Right atrium auricular region (tissue), 2 donors: ENCODE data around the gene RASSF4. TPM values are rescaled to one million over a fixed set of nuclear protein-coding genes. Genes with fewer than 3 reads are reported as not detected.
A peak's percentile ranks its signal among the peaks of the same experiment; 100 is the strongest.

Experiments used
- DNase-seq: peaks from one replicate; pipeline ENCODE4 v3.0.0-alpha.2; 2019; ENCODE audit warnings: low spot score
- H3K27ac ChIP-seq, 2 donors: fragments of 200-600 bp; sonication (generic); 1 replicate in 1 of 2; 2 replicates in 1 of 2; pipeline ENCODE4 v1.5.1; 2016 to 2019
- H3K27me3 ChIP-seq, 2 donors: fragments of 200-600 bp; sonication (generic); one replicate each; pipeline versions ENCODE4 v1.5.1 to v1.6.0; 2017 to 2019
- H3K36me3 ChIP-seq: fragments of 200-600 bp; sonication (generic); one replicate; pipeline ENCODE4 v1.5.1; 2016
- H3K4me1 ChIP-seq, 2 donors: fragments of 200-600 bp; sonication (generic); one replicate each; pipeline versions ENCODE4 v1.5.1 to v1.6.0; 2017 to 2019
- H3K4me3 ChIP-seq, 2 donors: fragments of 200-600 bp; sonication (generic); 1 replicate in 1 of 2; 2 replicates in 1 of 2; pipeline ENCODE4 v1.5.1; 2017 to 2019; ENCODE audit warnings: mild to moderate bottlenecking in 1 of 2, moderate library complexity in 1 of 2
- H3K9me3 ChIP-seq, 2 donors: fragments of 200-600 bp; sonication (generic); one replicate each; pipeline ENCODE4 v1.5.1; 2019
- total RNA-seq, 2 donors: library from RNA; depleted of rRNA; stranded (reverse); fragments of >200 nt; gene quantifications; one replicate each; pipeline ENCODE4 v1.1.0, GENCODE V29; 2016
- TF ChIP-seq, protein P1 (sequence below), 2 donors: fragments of 200-600 bp; sonication (generic); IDR thresholded peaks; one replicate each; pipeline ENCODE4 v1.5.1; 2019; ENCODE audit warnings: antibody characterized with exemption in 2 of 2

The RASSF4 gene
- total RNA-seq, 2 donors from 2014 or later = 43.3 to 43.4 TPM

DNA sequence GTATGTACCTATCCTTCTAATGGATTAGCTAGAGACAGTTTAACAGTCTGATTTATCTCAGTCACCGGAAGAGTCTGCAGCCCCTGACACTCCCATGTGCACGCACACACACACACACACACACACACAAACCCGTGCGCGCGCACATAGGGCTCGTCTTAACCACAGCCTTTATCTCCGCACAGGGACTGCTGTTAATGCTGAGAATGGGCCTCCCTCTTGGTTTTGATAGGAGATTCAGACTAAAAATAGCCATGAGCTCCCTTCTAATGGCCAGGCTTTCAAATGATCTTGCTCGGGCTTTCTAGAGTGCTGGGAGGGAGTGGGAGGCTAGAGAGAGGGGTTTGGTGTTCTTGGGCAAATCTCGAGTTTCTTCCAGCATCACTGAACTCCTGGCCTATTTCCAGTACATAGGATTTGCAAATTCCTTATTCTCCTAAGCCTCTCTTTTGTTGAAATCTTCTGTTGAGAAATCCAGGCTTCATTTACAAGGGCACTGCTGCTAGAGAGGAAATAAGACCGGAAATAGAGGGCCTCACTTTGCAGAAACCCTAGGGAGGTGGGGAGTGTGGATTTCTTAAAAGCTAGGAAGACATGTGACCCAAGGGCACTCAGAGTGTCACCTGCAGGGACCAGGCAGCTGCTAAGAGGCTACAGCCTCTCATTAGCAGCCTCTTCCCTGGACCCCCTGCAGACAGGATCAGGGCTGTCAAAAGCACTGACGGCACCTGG is 46.1 kb upstream of the RASSF4 start:
- H3K36me3 ChIP-seq = no peaks in the 10 kb centered on the region
- H3K4me3 ChIP-seq = no peak overlapping the region
- H3K4me1 ChIP-seq = peaks cover 0 to 30% of the 10 kb centered on the region in 2 donors
- H3K27ac ChIP-seq = peak overlapping the region in 1 of 2 donors; percentile 14
- no peaks in the 10 kb centered on the region for H3K27me3 ChIP-seq
- no peaks in the 10 kb centered on the region for H3K9me3 ChIP-seq
- no peak for DNase-seq
- TF ChIP-seq, protein P1, sequence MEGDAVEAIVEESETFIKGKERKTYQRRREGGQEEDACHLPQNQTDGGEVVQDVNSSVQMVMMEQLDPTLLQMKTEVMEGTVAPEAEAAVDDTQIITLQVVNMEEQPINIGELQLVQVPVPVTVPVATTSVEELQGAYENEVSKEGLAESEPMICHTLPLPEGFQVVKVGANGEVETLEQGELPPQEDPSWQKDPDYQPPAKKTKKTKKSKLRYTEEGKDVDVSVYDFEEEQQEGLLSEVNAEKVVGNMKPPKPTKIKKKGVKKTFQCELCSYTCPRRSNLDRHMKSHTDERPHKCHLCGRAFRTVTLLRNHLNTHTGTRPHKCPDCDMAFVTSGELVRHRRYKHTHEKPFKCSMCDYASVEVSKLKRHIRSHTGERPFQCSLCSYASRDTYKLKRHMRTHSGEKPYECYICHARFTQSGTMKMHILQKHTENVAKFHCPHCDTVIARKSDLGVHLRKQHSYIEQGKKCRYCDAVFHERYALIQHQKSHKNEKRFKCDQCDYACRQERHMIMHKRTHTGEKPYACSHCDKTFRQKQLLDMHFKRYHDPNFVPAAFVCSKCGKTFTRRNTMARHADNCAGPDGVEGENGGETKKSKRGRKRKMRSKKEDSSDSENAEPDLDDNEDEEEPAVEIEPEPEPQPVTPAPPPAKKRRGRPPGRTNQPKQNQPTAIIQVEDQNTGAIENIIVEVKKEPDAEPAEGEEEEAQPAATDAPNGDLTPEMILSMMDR (IDR thresholded peaks at IDR 0.05) = no peak

DNA sequence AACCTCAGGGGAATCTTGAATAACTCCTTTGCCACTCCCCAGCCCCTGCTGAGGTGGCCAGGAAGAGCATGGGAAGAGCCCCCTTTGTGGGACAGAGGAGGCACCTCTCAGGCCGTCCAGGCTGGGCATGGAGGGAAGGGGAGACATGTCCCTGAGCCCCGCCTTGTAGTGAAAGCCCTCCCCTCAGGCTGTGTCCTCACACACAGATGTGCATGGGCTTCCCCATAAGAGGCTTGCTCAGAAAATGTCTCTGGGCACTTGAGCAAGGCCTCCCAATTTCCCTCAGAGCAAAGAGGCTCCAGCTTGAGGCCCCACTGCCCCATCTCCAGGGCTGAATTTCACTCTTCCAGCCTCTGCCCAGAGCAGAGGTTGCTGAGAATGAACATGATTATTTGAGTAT is 44.7 kb upstream of the RASSF4 start:
- TF ChIP-seq, protein P1 (IDR thresholded peaks at IDR 0.05) = no peak
- H3K36me3 ChIP-seq = no peaks in the 10 kb centered on the region
- no peaks in the 10 kb centered on the region for H3K27me3 ChIP-seq
- H3K9me3 ChIP-seq = no peaks in the 10 kb centered on the region
- DNase-seq = no peak
- H3K27ac ChIP-seq = no peak overlapping the region
- peaks cover 0 to 30% of the 10 kb centered on the region in 2 donors for H3K4me1 ChIP-seq
- no peak overlapping the region for H3K4me3 ChIP-seq

DNA sequence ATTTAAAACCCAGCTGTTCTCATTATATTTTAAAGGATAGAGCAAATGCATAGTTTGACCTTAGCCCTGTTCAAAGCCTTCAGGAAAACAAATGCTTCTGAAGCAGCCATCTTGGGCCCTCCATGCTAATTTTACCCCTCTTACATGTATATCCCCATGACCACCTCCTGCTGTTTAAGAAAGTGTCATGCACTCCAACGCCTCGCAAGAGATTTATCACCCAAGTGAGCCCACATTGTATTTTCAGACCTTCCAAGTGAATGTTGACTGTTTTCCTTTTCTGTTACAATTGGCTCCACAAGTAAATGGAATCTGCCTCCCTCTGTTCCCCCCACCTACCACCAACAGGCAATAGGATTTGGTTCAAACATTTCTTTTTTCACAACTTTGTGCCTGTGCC is 43.2 kb upstream of the RASSF4 start:
- H3K9me3 ChIP-seq = no peaks in the 10 kb centered on the region
- no peaks in the 10 kb centered on the region for H3K36me3 ChIP-seq
- no peak overlapping the region for H3K27ac ChIP-seq
- no peak overlapping the region for H3K4me3 ChIP-seq
- TF ChIP-seq, protein P1 (IDR thresholded peaks at IDR 0.05) = no peak
- H3K4me1 ChIP-seq = peaks cover 0 to 23% of the 10 kb centered on the region in 2 donors
- DNase-seq = no peak
- no peaks in the 10 kb centered on the region for H3K27me3 ChIP-seq

DNA sequence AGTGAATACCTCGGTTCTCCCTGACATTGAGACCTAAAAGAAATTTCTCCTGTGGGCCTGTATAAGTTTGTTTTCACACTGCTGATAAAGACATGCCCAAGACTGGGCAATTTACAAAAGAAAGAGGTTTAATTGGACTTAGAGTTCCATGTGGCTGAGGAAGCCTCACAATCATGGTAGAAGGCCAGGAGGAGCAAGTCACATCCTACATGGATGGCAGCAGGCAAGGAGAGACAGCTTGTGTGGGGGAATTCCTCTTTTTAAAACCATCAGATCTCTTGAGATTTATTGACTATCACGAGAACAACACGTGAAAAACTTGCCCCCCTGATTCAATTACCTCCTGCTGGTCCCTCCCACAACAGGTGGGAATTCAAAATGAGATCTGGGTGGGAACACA is 41.8 kb upstream of the RASSF4 start:
- no peak overlapping the region for H3K27ac ChIP-seq
- no peak overlapping the region for H3K4me3 ChIP-seq
- TF ChIP-seq, protein P1 (IDR thresholded peaks at IDR 0.05) = no peak
- H3K27me3 ChIP-seq = no peaks in the 10 kb centered on the region
- no peak for DNase-seq
- H3K9me3 ChIP-seq = no peaks in the 10 kb centered on the region
- peaks cover 0 to 16% of the 10 kb centered on the region in 2 donors for H3K4me1 ChIP-seq
- no peaks in the 10 kb centered on the region for H3K36me3 ChIP-seq

DNA sequence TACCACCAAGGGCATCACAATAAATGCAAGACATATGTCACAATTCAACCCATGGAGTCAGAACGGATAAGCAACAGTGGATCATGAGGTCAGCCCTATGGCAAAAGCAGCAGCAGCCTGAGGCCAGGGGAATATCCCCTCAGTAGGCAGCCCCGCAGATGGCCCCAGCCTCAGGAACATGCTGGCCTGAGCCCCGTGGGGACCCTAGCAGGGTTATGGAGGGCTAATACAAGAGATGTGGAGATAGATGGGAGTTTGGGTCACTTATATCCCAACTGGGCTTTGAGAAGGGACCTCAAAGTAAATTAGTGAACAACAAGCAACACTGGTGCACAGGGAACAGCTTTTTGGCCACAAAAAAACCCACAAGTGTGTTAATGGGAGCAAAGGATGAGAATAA is 39.4 kb upstream of the RASSF4 start:
- Histone ChIP-seq H3K27ac (no peak overlapping the region), H3K27me3 (no peaks in the 10 kb centered on the region), H3K4me1 (no peaks in the 10 kb centered on the region), H3K36me3 (no peaks in the 10 kb centered on the region), H3K9me3 (no peaks in the 10 kb centered on the region), H3K4me3 (no peak overlapping the region)
- DNase-seq = no peak
- TF ChIP-seq, protein P1 (IDR thresholded peaks at IDR 0.05) = no peak

DNA sequence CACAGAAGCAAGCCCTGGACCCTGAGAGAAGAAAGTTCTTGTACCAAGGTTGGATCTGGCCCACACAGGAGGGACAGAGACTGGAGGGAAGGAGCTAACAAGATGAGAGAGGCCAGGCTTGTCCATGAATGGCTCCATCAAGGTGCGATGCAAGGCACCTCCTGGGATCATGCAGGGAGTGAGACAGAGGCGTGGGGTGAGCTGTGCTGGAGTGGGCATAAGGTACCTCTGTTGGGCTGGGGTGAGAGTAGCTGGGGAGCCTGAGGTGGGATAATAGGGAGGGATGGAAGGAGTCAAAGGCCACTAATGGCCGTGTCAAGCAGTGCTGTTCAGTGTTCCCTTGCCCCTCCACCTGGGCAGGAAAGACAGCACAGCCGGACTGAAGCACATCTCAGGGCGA is 38.5 kb upstream of the RASSF4 start:
- TF ChIP-seq, protein P1 (IDR thresholded peaks at IDR 0.05) = no peak
- Histone ChIP-seq H3K9me3 (no peaks in the 10 kb centered on the region), H3K4me1 (no peaks in the 10 kb centered on the region), H3K36me3 (no peaks in the 10 kb centered on the region), H3K27ac (no peak overlapping the region), H3K27me3 (no peaks in the 10 kb centered on the region), H3K4me3 (no peak overlapping the region)
- DNase-seq = no peak
